MV-4-11 (cell line): ENCODE measurements around the gene ZDHHC23.

ENCODE experiments used
- DNase-seq: peaks from one replicate; lab custom pipeline; 2025; lab: John Stamatoyannopoulos, UW

Gene ZDHHC23, protein sequence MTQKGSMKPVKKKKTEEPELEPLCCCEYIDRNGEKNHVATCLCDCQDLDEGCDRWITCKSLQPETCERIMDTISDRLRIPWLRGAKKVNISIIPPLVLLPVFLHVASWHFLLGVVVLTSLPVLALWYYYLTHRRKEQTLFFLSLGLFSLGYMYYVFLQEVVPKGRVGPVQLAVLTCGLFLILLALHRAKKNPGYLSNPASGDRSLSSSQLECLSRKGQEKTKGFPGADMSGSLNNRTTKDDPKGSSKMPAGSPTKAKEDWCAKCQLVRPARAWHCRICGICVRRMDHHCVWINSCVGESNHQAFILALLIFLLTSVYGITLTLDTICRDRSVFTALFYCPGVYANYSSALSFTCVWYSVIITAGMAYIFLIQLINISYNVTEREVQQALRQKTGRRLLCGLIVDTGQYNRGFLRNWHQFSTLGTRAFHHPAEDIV

DNA sequence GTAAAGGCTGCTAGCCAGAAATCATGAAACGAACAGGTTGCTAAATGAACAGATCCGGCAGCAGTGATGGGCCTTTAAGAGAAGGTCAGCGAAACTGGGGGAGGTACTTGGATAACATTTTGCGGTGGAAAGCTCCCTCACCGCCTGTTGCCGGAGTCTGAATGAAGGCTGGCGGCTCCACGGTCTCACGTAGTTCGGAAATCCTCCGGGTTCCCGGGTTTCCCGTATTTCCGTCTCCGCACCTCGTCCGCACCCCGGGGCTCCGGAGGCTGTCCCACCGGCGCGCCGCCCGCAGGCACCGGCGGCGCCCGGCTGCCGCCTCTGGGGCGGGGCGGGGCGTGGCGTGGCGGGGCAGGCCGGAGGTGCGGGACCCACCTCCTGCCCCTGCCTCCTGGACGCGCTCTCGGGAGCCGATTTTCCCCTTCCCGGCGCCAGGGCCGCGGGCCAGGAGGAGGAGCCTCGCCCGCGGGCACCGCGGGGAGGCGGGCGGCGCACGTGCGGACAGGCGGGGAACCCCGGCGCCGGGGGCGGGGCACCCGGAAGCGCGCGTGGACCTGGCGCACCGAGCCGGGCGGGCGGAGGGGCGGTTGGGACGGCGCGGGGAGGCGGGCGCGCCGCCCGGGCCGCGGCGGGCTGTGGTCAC, at the start of gene ZDHHC23:
Gene ZDHHC23 (plus strand): TSS at position 642 of the 643 bp plus-strand sequence. CDS start 790 bp downstream, outside the sequence.
- peak; percentile 42 for DNase-seq

DNA sequence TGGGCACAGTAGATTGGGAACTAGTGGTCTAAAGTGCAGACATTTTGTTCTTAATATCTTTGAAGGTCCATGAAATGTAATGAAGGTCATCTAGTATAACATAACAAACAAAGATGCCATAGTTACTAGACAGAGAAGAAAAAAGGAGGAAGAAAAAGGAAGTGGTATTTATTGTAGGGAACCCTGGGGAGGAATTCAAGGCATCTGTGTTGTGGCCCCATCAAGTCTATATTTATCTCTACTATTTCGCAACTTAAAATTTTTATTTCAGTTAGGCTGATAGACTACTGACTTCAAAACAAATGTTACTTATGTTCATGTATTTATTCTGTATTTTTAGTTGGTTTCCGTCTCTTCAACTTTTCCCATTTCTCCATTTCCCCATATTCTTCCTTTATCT, 48.9 kb upstream of the ZDHHC23 start:
- peak; percentile 92 for DNase-seq

GRCh38 chr3:113906568-113907140, 41.2 kb upstream of the ZDHHC23 start:
- DNase-seq = no peak

DNA sequence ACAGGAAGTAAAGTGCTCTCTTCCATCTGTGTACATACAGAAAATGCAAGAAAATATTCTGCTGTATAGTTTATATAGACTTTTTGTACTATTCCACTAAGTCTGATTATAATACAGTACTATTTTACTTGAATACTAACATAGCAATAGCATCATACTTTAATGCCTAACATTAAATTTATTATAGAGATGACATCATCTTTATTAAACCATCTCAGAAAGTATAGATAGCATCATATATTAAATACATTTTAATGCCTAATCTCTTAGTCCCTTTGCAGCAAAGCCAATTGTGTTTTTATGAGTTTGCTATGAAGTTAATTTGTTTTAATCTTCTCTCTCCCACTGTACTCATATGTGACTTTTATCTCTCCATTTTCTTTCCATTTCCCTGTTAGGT, 39.7 kb upstream of the ZDHHC23 start:
- DNase-seq = no peak

GRCh38 chr3:113910966-113911365, 36.8 kb upstream of the ZDHHC23 start:
- no peak for DNase-seq

- peak; percentile 33 for DNase-seq
Measured at GRCh38 chr3:113912552-113913236, 35.1 kb upstream of the ZDHHC23 start.

- DNase-seq = no peak
Measured at GRCh38 chr3:113914646-113915045, 33.2 kb upstream of the ZDHHC23 start.

DNA sequence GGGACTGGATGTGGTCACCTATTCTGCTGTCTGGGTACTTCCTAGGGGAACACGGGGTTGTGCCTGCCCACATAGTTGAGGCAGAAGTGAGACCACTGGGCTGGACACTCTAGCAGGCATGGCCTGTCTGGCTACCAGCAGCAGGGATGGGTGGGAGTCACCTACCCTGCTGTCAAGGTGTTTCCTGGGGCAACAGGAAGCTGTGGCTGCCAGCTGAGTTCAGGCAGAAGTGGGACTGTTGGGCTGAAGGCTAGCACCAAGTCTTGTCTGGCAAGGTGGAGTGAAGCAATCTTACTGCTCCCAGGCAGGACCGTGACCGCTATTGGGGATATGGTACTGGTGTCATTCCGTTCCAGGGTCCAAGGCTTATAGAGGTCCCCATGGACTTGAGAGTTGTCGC, 20.3 kb upstream of the ZDHHC23 start:
- DNase-seq = no peak

DNA sequence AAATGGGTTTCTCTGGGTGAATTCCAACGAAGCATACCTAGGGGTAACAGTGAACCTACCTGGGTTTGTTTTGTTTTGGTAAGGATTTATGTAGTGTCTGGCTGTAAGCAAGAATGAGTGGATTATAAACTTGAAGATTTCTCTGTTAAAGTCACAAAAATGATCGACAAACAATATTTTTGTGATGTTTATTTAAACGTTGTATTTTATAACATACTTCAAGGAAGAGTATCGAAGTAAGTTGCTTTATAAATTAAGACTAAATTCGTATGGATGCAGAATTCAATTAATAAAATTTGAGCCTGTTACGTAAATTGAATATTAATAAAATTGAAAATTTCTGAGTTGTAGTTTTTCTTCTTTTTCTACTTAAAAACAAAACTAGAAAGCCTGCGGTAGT, 982 bp upstream of the ZDHHC23 start:
- no peak for DNase-seq

DNA sequence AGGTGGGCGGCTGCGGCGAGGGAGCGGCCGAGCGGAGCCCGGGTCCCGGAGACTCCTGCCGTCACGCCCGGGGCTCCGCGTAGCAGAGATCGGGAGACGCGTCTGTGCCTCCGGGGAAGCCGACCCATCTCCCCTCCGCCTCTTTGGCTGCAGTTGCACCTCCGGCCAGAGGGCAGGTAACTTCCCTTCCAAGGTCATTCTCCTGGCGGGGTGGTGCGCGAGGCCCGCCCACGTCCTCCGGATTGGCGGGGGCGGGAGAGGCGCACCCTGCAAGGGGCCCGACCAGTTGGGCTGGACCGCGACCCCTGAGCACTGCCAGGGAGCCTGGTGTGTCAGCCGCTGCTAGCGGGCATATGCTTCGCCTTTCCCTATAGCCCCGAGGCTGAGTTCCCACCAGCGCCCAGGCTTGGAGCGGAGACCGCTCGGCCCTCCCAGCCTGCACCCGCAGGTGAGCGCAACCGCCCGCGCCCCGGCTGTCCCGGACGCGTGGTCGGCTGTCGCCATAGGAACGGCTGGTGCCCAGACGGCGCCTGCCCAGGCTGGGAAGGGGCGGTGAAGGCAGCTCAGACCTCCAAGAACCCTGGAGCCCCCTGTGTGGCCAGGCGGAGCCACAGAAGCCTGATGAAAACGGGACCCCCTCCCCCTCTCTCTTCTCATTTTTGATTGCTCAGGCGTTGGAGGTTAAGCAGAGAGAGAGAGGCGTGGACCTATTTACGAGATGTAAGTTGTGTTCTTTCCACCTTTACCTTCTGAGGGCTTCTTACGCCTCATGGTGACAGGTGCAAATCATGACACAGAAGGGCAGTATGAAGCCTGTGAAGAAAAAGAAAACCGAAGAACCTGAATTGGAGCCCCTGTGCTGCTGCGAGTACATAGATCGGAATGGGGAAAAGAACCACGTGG, 453 bp downstream of the ZDHHC23 start:
- DNase-seq = no peak

DNA sequence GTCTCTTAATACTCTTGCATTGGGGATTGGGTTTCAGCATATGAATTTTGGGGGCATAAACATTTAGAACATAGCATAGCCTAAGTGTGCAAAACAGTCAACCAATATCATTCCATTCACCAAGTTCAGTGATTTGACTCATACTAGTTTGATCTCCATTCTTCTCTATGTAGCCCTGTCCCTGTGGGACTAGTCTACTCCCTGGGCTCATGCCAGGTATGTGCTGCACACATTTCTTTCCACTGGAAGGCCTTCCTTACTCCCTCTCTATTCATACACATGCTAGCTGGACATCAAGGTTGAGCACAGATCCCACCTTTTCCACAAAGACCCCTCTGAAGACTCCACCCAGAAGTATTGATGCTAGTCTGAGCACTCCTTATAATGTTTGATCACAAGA, 5.1 kb downstream of the ZDHHC23 start:
- no peak for DNase-seq

DNA sequence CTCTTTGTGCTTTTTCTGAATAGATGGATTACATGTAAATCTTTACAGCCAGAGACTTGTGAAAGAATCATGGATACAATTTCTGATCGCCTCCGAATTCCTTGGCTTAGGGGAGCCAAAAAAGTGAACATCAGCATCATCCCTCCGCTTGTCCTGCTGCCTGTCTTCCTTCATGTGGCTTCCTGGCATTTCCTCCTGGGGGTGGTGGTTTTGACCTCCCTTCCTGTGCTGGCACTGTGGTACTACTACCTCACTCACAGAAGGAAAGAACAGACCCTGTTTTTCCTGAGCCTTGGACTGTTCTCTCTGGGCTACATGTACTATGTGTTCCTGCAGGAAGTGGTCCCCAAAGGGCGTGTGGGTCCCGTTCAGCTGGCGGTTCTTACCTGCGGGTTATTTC, 5.9 kb downstream of the ZDHHC23 start:
- DNase-seq = no peak

GRCh38 chr3:113954091-113954685, 6.4 kb downstream of the ZDHHC23 start:
- DNase-seq = no peak

DNA sequence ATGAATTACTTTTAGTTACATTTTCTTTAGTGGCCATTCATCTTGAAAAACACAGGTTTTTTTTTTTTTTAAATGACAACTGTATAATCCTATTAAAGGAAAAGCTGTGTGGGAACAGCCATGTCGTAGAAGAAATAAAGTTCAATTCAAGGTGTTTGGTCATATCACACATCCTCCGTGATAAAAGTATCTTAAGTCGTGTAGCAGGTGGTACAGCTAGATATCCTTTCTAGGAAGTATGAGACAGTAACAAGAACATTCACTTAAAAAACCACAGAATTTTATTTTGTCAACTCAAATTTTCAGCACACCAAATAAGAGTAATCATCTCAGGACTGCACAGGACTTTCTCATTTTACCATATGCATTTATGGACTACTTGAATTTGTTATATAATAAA, 16.1 kb downstream of the ZDHHC23 start:
- no peak for DNase-seq

DNA sequence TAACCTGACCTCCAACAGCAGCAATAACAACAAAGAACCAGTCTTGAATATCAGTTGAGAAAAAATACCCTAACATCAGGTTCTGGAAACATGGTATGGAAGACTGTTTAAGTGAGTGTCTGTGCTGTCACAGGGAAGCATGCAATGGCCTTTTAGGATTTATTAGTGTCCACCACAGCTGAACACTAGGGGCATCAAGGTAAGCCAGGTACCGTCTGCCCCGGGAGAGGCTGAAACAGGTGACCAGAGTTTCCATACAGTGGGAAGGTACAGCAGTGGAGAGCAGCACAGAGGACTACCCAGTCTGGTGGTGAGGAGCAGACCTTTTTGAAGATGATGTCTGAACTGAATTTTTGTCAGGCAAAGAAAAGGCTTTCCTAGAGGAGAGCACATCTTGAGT, 18.4 kb downstream of the ZDHHC23 start:
- no peak for DNase-seq

- no peak for DNase-seq
Measured at GRCh38 chr3:113968986-113969385, 21.2 kb downstream of the ZDHHC23 start.

DNA sequence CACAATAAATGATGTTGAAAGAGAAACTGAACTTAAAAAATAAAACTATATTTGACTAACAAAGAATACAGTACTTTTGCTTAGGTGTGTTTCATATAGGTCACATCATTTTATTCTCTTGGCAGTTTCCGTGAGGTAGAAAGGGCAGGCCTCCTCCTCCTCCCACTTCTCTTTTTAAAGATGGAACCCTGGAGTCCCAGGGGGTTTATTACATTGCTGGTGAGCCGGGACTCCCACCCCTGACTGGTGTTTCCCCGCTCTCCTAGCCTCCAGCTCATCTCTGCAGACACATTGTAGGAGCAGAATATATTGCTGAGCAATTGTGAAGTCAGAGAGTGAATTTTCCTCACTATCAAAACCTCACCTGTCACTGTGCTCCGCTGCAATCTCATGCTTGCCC, 30.0 kb downstream of the ZDHHC23 start:
- no peak for DNase-seq

DNA sequence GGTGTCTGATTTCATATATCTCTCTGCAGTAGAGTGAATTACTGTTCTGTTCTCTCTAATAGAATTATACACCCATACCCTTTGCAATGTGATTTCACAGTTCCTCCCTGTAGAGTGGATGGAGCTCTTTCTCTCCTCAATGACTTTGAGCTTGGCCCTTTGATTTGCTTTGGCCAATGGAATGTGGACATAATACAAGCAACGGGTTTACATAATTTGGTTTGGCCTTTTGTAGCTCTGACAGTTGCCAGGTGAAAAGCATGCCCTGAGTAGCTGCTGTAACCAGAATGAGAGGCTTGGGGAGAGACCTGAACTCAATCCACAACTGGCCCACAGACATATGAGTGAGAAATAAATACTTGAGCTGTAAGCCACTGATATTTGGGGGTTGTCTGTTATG, 32.1 kb downstream of the ZDHHC23 start:
- DNase-seq = no peak

DNA sequence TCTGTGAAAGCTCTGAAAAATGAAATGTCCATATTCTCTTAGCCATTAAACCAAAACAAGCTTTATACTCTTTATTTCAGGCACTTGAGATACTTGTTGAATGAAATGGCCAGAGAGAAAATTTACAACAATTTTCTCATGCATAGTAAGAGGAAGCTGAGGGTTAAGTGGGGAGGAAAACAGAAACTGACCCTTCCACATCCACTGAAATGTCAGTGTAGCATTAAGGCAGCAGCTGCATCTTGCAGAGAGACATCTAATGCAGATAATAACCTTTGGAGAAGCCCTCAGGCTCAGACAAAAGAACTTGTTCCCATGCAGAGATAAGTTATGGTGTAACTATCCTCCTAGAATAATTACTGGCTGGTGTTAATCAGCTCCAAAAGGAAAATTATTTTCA, 34.0 kb downstream of the ZDHHC23 start:
- peak; percentile 64 for DNase-seq

- DNase-seq = no peak
Measured at GRCh38 chr3:113983544-113983943, 35.7 kb downstream of the ZDHHC23 start.

GRCh38 chr3:113985541-113985940, 37.7 kb downstream of the ZDHHC23 start:
- peak; percentile 76 for DNase-seq
